K562 (cell line): Measurements from ENCODE around the gene BET1L. TPM values are rescaled to one million over a fixed set of nuclear protein-coding genes. Genes with fewer than 3 reads are reported as not detected.

ENCODE experiments used
- ATAC-seq: fragments of 200-7000 bp; cut with Tn5 transposase; 3 replicates; pipeline ENCODE4 v1.9.1; 2020; ENCODE audit warnings: moderate library complexity
- BruUV-seq: library from RNA; stranded (reverse); fragments of 400-500 nt; replicated peaks from 2 replicates; lab custom pipeline; 2021; lab: Mats Ljungman, UMichigan
- CTCF ChIA-PET: fragments of 300-600 bp; formaldehyde crosslinking; extraction: SDS; loops from one replicate; lab custom pipeline; 2021; ENCODE audit warnings: low intra/inter-chr PET ratio; lab: Yijun Ruan, JAX
- POLR2A ChIA-PET: fragments of 300-600, 350-650 bp; sonication (Branson Sonifier 250); formaldehyde crosslinking; extraction: SDS; loops from one replicate; lab custom pipeline; 2021; ENCODE audit warnings: antibody characterized with exemption, inconsistent platforms; lab: Yijun Ruan, JAX
- DNase-seq, 4 experiments: peaks; one replicate each; pipeline versions ENCODE4 v3.0.0 to v3.0.0-alpha.2; 2011 to 2018; ENCODE audit warnings: low spot score in 3 of 4, mixed read lengths in 3 of 4; ENCODE audit errors: extremely low read depth in 1 of 4
- FAIRE-seq: peaks from 2 replicates; lab custom pipeline; 2011; peaks lifted over from hg19 to GRCh38; lab: Jason Lieb, UNC
- H2AFZ ChIP-seq: 2 replicates; pipeline ENCODE4 v1.6.0; 2011; ENCODE audit warnings: low read depth, low read length, control low read depth, inconsistent platforms
- H3K27ac ChIP-seq: fragments of 200-600 bp; 3 replicates; pipeline ENCODE4 v1.8.0; 2011; ENCODE audit warnings: low read depth, mild to moderate bottlenecking, control low read depth, inconsistent platforms, low read length, moderate library complexity, mixed read lengths; ENCODE audit errors: extremely low read depth
- H3K27me3 ChIP-seq, 2 experiments: fragments of 300-600 bp in 1 of 2; 2 replicates in 1 of 2; 3 replicates in 1 of 2; pipeline versions ENCODE4 v1.6.0 to v1.8.0; 2011; ENCODE audit warnings: inconsistent platforms in 2 of 2, low read length in 2 of 2, mild to moderate bottlenecking in 1 of 2, mixed read lengths in 1 of 2, moderate library complexity in 1 of 2; ENCODE audit not compliant: control insufficient read depth in 2 of 2, insufficient read depth in 2 of 2
- H3K36me3 ChIP-seq: fragments of 300-600 bp; 3 replicates; pipeline ENCODE4 v1.8.0; 2011; ENCODE audit warnings: mild to moderate bottlenecking, low read length, inconsistent platforms; ENCODE audit not compliant: control insufficient read depth, insufficient read depth
- H3K4me1 ChIP-seq, 2 experiments: fragments of 200-600 bp in 1 of 2; replicated peaks in 1 of 2; 2 replicates in 1 of 2; 3 replicates in 1 of 2; pipeline versions ENCODE4 v1.5.1 to v1.8.0; 2011; ENCODE audit warnings: inconsistent platforms in 2 of 2, low read length in 2 of 2, mild to moderate bottlenecking in 1 of 2, mixed read lengths in 1 of 2, moderate library complexity in 1 of 2; ENCODE audit not compliant: control insufficient read depth in 2 of 2, insufficient read depth in 2 of 2
- H3K4me2 ChIP-seq: 2 replicates; pipeline ENCODE4 v1.6.1; 2011; ENCODE audit warnings: low read length, control low read depth, inconsistent platforms, mixed read lengths; ENCODE audit not compliant: insufficient read depth
- H3K4me3 ChIP-seq: fragments of 200-600 bp; sonication (generic), shearing (Covaris generic); 2 replicates; pipeline ENCODE4 v1.5.1; 2016; ENCODE audit warnings: control low read depth, inconsistent platforms
- H3K79me2 ChIP-seq: fragments of 200-600 bp; 3 replicates; pipeline ENCODE4 v1.8.0; 2011; ENCODE audit warnings: low read length, inconsistent platforms; ENCODE audit not compliant: control insufficient read depth, insufficient read depth
- H3K9ac ChIP-seq, 2 experiments: 2 replicates each; pipeline versions ENCODE4 v1.6.0 to v1.6.1; 2011; ENCODE audit warnings: low read depth in 2 of 2, low read length in 2 of 2, control low read depth in 1 of 2, inconsistent platforms in 1 of 2, mild to moderate bottlenecking in 1 of 2, mixed read lengths in 1 of 2; ENCODE audit not compliant: insufficient read depth in 1 of 2
- H3K9me1 ChIP-seq: one replicate; pipeline ENCODE4 v1.6.0; 2011; ENCODE audit warnings: inconsistent platforms, mild to moderate bottlenecking, low read length, moderate library complexity; ENCODE audit not compliant: control insufficient read depth, insufficient read depth
- H3K9me3 ChIP-seq: replicated peaks from 2 replicates; pipeline ENCODE4 v1.5.1; 2011; ENCODE audit warnings: low read depth, low read length, inconsistent platforms; ENCODE audit not compliant: control insufficient read depth, insufficient read depth
- H4K20me1 ChIP-seq: replicated peaks from 2 replicates; pipeline ENCODE4 v1.6.1; 2011; ENCODE audit warnings: low read length, inconsistent platforms, mixed read lengths; ENCODE audit not compliant: control insufficient read depth, insufficient read depth
- ATF7 ChIP-seq: fragments of 450-650 bp; IDR thresholded peaks from 2 replicates; pipeline ENCODE4 v1.7.1; 2014; ENCODE audit warnings: mild to moderate bottlenecking, moderate library complexity
- CHD4 ChIP-seq: fragments of 200-600 bp; sonication (generic); IDR thresholded peaks from 3 replicates; pipeline ENCODE4 v1.6.1; 2012; ENCODE audit warnings: low read depth, mild to moderate bottlenecking, mixed read lengths, low read length, inconsistent platforms; ENCODE audit not compliant: insufficient read depth, insufficient replicate concordance, poor library complexity, severe bottlenecking
- KAT7 ChIP-seq: sonication (generic); formaldehyde crosslinking; IDR thresholded peaks from 2 replicates; pipeline ENCODE4 v1.8.0; 2022; ENCODE audit warnings: missing genetic modification reagents, mild to moderate bottlenecking, borderline replicate concordance
- MYBL2 ChIP-seq, 2 experiments: fragments of 450-650 bp in 1 of 2; sonication (generic) in 1 of 2; formaldehyde crosslinking in 1 of 2; IDR thresholded peaks; 2 replicates each; pipeline versions ENCODE4 v1.6.1 to v1.8.1; 2017 to 2022; ENCODE audit warnings: borderline replicate concordance in 1 of 2, inconsistent platforms in 1 of 2, low read depth in 1 of 2, mild to moderate bottlenecking in 1 of 2, missing genetic modification reagents in 1 of 2, moderate library complexity in 1 of 2
- ZBTB34 ChIP-seq: fragments of 250-450 bp; sonication (Bioruptor Pico); IDR thresholded peaks from 2 replicates; pipeline ENCODE4 v1.8.0; 2021; ENCODE audit warnings: mild to moderate bottlenecking, moderate library complexity
- ZNF644 ChIP-seq: fragments of 200-800 bp; sonication (Bioruptor generic); IDR thresholded peaks from 2 replicates; pipeline ENCODE4 v1.6.1; 2016; ENCODE audit warnings: low read depth, missing genetic modification characterization, missing compliant biosample characterization
- ZNF76 ChIP-seq: fragments of 250-450 bp; sonication (Bioruptor Pico); IDR thresholded peaks from 2 replicates; pipeline ENCODE4 v1.4.0; 2020; ENCODE audit warnings: mild to moderate bottlenecking, moderate library complexity, borderline replicate concordance
- WGBS: fragments of 100-300 bp; shearing (Covaris generic); methylation state at CpG from one replicate; pipeline ENCODE4 v1.1.6; 2016; ENCODE audit warnings: low coverage, mixed read lengths; ENCODE audit not compliant: insufficient coverage; ENCODE audit errors: missing lambda C conversion rate; 5-methylcytosine and 5-hydroxymethylcytosine counted together
- in situ Hi-C: fragments of 300-500 bp; cut with MboI; formaldehyde crosslinking; loops from 4 replicates; pipeline ENCODE4 v1.15.0; 2018; ENCODE audit warnings: inconsistent platforms, mixed read lengths
- intact Hi-C: fragments of 100-400 bp; cut with micrococcal nuclease; formaldehyde crosslinking; loops from 2 replicates; pipeline ENCODE4 v1.14.2; 2022
- polyA plus RNA-seq, 8 experiments: library from polyadenylated mRNA; depleted of rRNA in 4 of 8; stranded (reverse) in 5 of 8; unstranded in 3 of 8; fragments of >200 nt; fragmentation: Nextera tagmentation in 2 of 8; fragmentation: Illumina TruSeq in 1 of 8; extraction: Ambion mirVana in 2 of 8; extraction: Trizol in 1 of 8; gene quantifications; 2 replicates each; pipeline versions ENCODE4 v1.2.1 to v1.2.3, GENCODE V29; 2011 to 2014; ENCODE audit warnings: inconsistent platforms in 1 of 8, missing spikeins in 1 of 8
- total RNA-seq, 7 experiments: library from RNA; depleted of rRNA in 6 of 7; stranded (reverse); fragments of >200 nt in 6 of 7; fragmentation: Illumina TruSeq in 2 of 7; extraction: Trizol in 2 of 7; gene quantifications; 2 replicates each; pipeline versions ENCODE4 v1.2.1 to v1.2.3, GENCODE V29; 2011 to 2021; ENCODE audit warnings: low replicate concordance in 1 of 7
- TF ChIP-seq, protein P1 (sequence below): fragments of 250-450 bp; sonication (Bioruptor Pico); IDR thresholded peaks from 2 replicates; pipeline ENCODE4 v1.6.1; 2021; ENCODE audit warnings: mild to moderate bottlenecking
- TF ChIP-seq, protein P2 (sequence below): fragments of 150-350 bp; conservative IDR thresholded peaks from 2 replicates; pipeline ENCODE4 v1.6.1; 2014; ENCODE audit warnings: low read length

The BET1L gene
- total and polyA plus RNA-seq, 9 of the 15 experiments (the other 6 are each of a cell fraction or from before 2014, with no cell fraction given) = 9.9 to 69.1 (median 19.9) TPM

GRCh38 chr11:197741-198235 lies 9.4 kb downstream of the BET1L start:
- no peaks in the 10 kb centered on the region for H3K9me3 ChIP-seq
- FAIRE-seq (no peak), DNase-seq (no peak), ATAC-seq (no peak; the same call in 2 of the 3 replicates)
- peaks cover 12% of the 10 kb centered on the region; the same call in 2 of the 3 replicates for H3K36me3 ChIP-seq
- H2AFZ ChIP-seq = no peak overlapping the region
- in situ Hi-C loops (loop anchor here (5.0 kb wide), 1 partner anchor 320 kb away; no protein-coding TSS in a partner anchor), intact Hi-C loops (no loop called here)
- no peaks in the 10 kb centered on the region for H3K9me1 ChIP-seq
- no TSS peak for BruUV-seq
- H3K4me1 ChIP-seq = peaks cover 8 to 27% of the 10 kb centered on the region in 2 experiments; a peak in 4 of 5 replicates
- POLR2A ChIA-PET = interaction anchor here (0.6 to 2.4 kb wide), 2 partner anchors 9 to 320 kb away, joined by 3 to 23 read pairs; partner anchors contain the start of genes BET1L and RIC8A
- no peaks in the 10 kb centered on the region for H3K27me3 ChIP-seq
- H3K9ac ChIP-seq = peak overlapping the region in 1 of 2 experiments; percentile 64; a peak in 1 of 4 replicates
- 58% methylated on average over 6 of the region's 9 CpGs for WGBS
- H3K79me2 ChIP-seq = no peaks in the 10 kb centered on the region
- CTCF ChIA-PET = no interaction called here
- H3K27ac ChIP-seq = no peak overlapping the region
- no peaks in the 10 kb centered on the region; the same call in 1 of the 2 replicates for H4K20me1 ChIP-seq
- H3K4me3 ChIP-seq = no peak overlapping the region
- TF ChIP-seq KAT7 (no peak), ZNF644 (tag) (no peak), ZBTB34 (CRISPR knock-in tag) (no peak), ZNF76 (CRISPR knock-in tag) (no peak), CHD4 (no peak), ATF7 (no peak), MYBL2 (IDR thresholded peaks at IDR 0.05; ENCODE audit: low read depth) (no peak), MYBL2 (CRISPR knock-in tag; IDR thresholded peaks at IDR 0.05; ENCODE audit: borderline replicate concordance) (no peak)
- TF ChIP-seq, protein P1, sequence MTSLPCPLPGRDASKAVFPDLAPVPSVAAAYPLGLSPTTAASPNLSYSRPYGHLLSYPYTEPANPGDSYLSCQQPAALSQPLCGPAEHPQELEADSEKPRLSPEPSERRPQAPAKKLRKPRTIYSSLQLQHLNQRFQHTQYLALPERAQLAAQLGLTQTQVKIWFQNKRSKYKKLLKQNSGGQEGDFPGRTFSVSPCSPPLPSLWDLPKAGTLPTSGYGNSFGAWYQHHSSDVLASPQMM = no peak
- TF ChIP-seq, protein P2, sequence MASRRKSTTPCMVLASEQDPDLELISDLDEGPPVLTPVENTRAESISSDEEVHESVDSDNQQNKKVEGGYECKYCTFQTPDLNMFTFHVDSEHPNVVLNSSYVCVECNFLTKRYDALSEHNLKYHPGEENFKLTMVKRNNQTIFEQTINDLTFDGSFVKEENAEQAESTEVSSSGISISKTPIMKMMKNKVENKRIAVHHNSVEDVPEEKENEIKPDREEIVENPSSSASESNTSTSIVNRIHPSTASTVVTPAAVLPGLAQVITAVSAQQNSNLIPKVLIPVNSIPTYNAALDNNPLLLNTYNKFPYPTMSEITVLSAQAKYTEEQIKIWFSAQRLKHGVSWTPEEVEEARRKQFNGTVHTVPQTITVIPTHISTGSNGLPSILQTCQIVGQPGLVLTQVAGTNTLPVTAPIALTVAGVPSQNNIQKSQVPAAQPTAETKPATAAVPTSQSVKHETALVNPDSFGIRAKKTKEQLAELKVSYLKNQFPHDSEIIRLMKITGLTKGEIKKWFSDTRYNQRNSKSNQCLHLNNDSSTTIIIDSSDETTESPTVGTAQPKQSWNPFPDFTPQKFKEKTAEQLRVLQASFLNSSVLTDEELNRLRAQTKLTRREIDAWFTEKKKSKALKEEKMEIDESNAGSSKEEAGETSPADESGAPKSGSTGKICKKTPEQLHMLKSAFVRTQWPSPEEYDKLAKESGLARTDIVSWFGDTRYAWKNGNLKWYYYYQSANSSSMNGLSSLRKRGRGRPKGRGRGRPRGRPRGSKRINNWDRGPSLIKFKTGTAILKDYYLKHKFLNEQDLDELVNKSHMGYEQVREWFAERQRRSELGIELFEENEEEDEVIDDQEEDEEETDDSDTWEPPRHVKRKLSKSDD = no peak
- H3K4me2 ChIP-seq = no peak overlapping the region
